NCI-H2171 (cell line): ENCODE measurements around the gene GALE.
"Not testable (repeated sequence)": the region's sequence is repeated elsewhere in the genome, so short reads cannot be mapped to it uniquely, and the experiment has no call there.

Experiments
- DNase-seq: peaks from one replicate; lab custom pipeline; 2025; lab: John Stamatoyannopoulos, UW

GALE gene

GRCh38 chr1:23792151-23792945 is 8.2 kb downstream of the GALE start:
- no peak for DNase-seq

GRCh38 chr1:23791516-23792047 is 9.0 kb downstream of the GALE start:
- peak; percentile 53 for DNase-seq

GRCh38 chr1:23790696-23791515 is 9.6 kb downstream of the GALE start, which contains the start of gene LYPLA2:
Gene LYPLA2, plus strand, starts transcription at chr1:23791145. Its CDS starts 1,538 bp downstream, at chr1:23792683.
- DNase-seq: peak; percentile 95

- no peak for DNase-seq
Observed at GRCh38 chr1:23788695-23789094, 11.9 kb downstream of the GALE start.

- no peak for DNase-seq
Observed at GRCh38 chr1:23787701-23788100, 12.9 kb downstream of the GALE start.

- DNase-seq: no peak
Observed at GRCh38 chr1:23784846-23785245, 15.7 kb downstream of the GALE start.

GRCh38 chr1:23783141-23783540 is 17.4 kb downstream of the GALE start:
- DNase-seq: not testable (repeated sequence)

- no peak for DNase-seq
Observed at GRCh38 chr1:23779826-23780371, 20.7 kb downstream of the GALE start.

- DNase-seq: peak; percentile 93
Observed at GRCh38 chr1:23777979-23778814, 22.4 kb downstream of the GALE start, which contains the start of gene PITHD1. Gene PITHD1, plus strand, starts transcription at chr1:23778418. Its CDS starts 98 bp downstream, at chr1:23778516.

GRCh38 chr1:23776217-23776616 is 24.3 kb downstream of the GALE start:
- no peak for DNase-seq

GRCh38 chr1:23774174-23774880 is 26.2 kb downstream of the GALE start:
- no peak for DNase-seq

GRCh38 chr1:23772854-23773242 is 27.7 kb downstream of the GALE start:
- no peak for DNase-seq

- DNase-seq: peak; percentile 68
Observed at GRCh38 chr1:23772049-23772853, 28.3 kb downstream of the GALE start.

- no peak for DNase-seq
Observed at GRCh38 chr1:23768733-23769132, 31.8 kb downstream of the GALE start.

- no peak for DNase-seq
Observed at GRCh38 chr1:23763041-23763577, 37.4 kb downstream of the GALE start.

GRCh38 chr1:23759277-23759676 is 41.3 kb downstream of the GALE start:
- no peak for DNase-seq

- DNase-seq: no peak
Observed at GRCh38 chr1:23757812-23758211, 42.7 kb downstream of the GALE start.

- no peak for DNase-seq
Observed at GRCh38 chr1:23756676-23757075, 43.9 kb downstream of the GALE start.

GRCh38 chr1:23752909-23753308 is 47.6 kb downstream of the GALE start:
- no peak for DNase-seq

GRCh38 chr1:23751815-23752200 is 48.7 kb downstream of the GALE start:
- DNase-seq: no peak
